Right lobe of liver (tissue), 4 donors: ENCODE data around the gene S1PR4.

Experiments
- POLR2A ChIP-seq: fragments of 450-650 bp; IDR thresholded peaks from one replicate; pipeline ENCODE4 v1.6.1; 2017; ENCODE audit warnings: antibody characterized with exemption, mild to moderate bottlenecking
- TF ChIP-seq, protein P1 (sequence below), 4 donors: fragments of 200-600 bp in 3 of 4; fragments of 450-650 bp in 1 of 4; IDR thresholded peaks; one replicate each; pipeline versions ENCODE4 v1.5.1 to v1.8.0; 2016 to 2022; ENCODE audit warnings: antibody characterized with exemption in 4 of 4, mild to moderate bottlenecking in 2 of 4
- donor health status: DM: no; HTN: no; CAD: no.
- donor health status: DM: no; HTN: no; CAD: no.
- donor health status: DM: no; HTN: yes; CAD: no.

DNA sequence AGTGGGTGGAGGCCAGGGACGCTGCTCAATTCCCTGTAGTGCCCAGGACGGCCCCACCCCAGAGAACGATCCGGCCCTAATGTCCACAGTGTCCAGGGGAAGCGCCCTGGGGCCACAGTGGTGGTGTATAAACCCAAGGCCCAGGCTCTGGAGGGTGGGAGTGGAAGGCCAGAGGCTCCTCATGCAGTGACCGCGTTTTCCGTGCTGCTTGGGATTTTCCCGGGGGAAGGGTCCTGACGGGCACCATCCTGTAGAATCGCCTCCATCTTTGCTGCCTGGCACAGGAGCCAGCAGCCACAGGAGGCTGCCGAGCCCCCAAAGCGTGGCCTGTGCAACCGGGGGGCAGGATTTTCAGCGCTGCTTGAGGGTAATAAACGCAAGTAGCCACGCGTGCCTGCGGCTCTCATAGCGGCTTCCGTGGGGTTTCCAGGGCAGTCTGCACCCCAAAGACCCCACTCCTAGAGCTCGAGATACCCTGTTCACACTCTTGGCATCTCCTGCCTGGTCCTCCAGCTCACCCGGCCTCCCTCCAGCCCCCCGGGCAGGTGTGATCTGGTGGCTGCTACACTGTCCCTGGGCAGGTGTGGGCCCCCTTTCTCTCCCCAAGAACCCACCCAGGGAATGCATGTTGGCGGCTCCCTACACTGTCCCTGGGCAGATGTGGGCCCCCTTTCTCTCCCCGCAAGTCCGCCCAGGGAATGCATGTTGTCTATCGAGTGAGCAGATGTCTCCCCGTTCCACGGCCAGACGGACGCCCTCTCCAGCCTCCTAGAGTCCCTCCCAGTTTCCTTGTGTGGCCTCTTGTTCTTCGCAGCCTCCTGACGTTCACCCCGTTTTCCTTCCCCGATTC is 9.3 kb downstream of the S1PR4 start:
- TF ChIP-seq, protein P1, sequence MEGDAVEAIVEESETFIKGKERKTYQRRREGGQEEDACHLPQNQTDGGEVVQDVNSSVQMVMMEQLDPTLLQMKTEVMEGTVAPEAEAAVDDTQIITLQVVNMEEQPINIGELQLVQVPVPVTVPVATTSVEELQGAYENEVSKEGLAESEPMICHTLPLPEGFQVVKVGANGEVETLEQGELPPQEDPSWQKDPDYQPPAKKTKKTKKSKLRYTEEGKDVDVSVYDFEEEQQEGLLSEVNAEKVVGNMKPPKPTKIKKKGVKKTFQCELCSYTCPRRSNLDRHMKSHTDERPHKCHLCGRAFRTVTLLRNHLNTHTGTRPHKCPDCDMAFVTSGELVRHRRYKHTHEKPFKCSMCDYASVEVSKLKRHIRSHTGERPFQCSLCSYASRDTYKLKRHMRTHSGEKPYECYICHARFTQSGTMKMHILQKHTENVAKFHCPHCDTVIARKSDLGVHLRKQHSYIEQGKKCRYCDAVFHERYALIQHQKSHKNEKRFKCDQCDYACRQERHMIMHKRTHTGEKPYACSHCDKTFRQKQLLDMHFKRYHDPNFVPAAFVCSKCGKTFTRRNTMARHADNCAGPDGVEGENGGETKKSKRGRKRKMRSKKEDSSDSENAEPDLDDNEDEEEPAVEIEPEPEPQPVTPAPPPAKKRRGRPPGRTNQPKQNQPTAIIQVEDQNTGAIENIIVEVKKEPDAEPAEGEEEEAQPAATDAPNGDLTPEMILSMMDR (IDR thresholded peaks at IDR 0.05) = no peak
- no peak for TF ChIP-seq POLR2A
